ENCODE measurements around the gene PROKR1. TPM values are rescaled to one million over a fixed set of nuclear protein-coding genes. Genes with fewer than 3 reads are reported as not detected.

The PROKR1 gene
- total and polyA plus RNA-seq, 2 donors (not counting 1 experiment from before 2014, with no cell fraction given): 0.01 TPM; not detected in 1

DNA sequence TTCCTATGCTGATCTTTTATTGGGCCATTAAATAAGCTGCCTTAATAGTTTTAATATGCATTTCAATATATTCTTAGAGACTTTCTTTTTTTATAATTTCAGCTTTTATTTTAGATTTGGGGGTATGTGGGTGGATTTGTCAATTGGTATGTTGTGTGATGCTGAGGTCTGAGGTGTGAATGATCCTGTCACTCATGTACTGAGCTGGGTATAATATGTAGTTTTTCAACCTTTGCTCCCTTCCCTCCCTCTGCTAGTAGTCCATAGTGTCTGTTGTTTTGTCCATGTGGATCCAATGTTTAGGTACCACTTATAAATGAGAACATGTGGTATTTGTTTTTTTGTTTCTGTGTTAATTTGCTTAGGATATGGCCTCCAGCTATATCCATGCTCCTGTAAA lies 35.5 kb upstream of the PROKR1 start:
- no peak overlapping the region for H3K4me3 Mint-ChIP-seq
- H3K27ac ChIP-seq (ENCODE audit: low read length in 2 of 2): no peak overlapping the region
- H3K9ac ChIP-seq (ENCODE audit: low read length): no peak overlapping the region
- H3K36me3 ChIP-seq (replicated peaks in 1 of 2; ENCODE audit: control extremely low read depth in 1 of 2, control insufficient read depth in 1 of 2, extremely low read depth in 1 of 2, insufficient read depth in 2 of 2, low read length in 1 of 2): no peaks in the 10 kb centered on the region
- intact Hi-C loops (cut with micrococcal nuclease): no loop called here
- TF ChIP-seq EZH2 (IDR thresholded peaks at IDR 0.05; ENCODE audit: borderline replicate concordance, insufficient read depth, low read depth, low read length, poor library complexity, severe bottlenecking): no peak
- TF ChIP-seq, protein P1, sequence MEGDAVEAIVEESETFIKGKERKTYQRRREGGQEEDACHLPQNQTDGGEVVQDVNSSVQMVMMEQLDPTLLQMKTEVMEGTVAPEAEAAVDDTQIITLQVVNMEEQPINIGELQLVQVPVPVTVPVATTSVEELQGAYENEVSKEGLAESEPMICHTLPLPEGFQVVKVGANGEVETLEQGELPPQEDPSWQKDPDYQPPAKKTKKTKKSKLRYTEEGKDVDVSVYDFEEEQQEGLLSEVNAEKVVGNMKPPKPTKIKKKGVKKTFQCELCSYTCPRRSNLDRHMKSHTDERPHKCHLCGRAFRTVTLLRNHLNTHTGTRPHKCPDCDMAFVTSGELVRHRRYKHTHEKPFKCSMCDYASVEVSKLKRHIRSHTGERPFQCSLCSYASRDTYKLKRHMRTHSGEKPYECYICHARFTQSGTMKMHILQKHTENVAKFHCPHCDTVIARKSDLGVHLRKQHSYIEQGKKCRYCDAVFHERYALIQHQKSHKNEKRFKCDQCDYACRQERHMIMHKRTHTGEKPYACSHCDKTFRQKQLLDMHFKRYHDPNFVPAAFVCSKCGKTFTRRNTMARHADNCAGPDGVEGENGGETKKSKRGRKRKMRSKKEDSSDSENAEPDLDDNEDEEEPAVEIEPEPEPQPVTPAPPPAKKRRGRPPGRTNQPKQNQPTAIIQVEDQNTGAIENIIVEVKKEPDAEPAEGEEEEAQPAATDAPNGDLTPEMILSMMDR (IDR thresholded peaks at IDR 0.05): no peak
- peaks cover 6 to 9% (median 7%) of the 10 kb centered on the region in 3 donors for H3K9me3 ChIP-seq (ENCODE audit: control extremely low read depth in 1 of 3, control insufficient read depth in 2 of 3, insufficient read depth in 1 of 3, low read length in 2 of 3)
- no peaks in the 10 kb centered on the region for H3K27me3 ChIP-seq (replicated peaks in 1 of 4; ENCODE audit: control extremely low read depth in 1 of 4, control insufficient read depth in 3 of 4, insufficient read depth in 4 of 4, low read length in 3 of 4)
- H3K4me2 ChIP-seq (replicated peaks; ENCODE audit: low read depth, low read length, poor library complexity, severe bottlenecking): no peak overlapping the region
- ATAC-seq (ENCODE audit: low read depth): no peak
- no peak overlapping the region for H2AFZ ChIP-seq (ENCODE audit: insufficient read depth, low read depth, low read length, poor library complexity, severe bottlenecking)
- no peak for DNase-seq
- H3K4me3 ChIP-seq (ENCODE audit: control extremely low read depth in 1 of 5, extremely low read depth in 1 of 5, insufficient read depth in 1 of 5, low read depth in 2 of 5, low read length in 4 of 5): no peak overlapping the region
- no peaks in the 10 kb centered on the region for H3K4me1 ChIP-seq (ENCODE audit: control insufficient read depth in 2 of 2, insufficient read depth in 2 of 2, low read length in 2 of 2)
- H3K27ac Mint-ChIP-seq: no peak overlapping the region
- no peaks in the 10 kb centered on the region for H3K79me2 ChIP-seq (ENCODE audit: control insufficient read depth, insufficient read depth, low read length)
- H3K27me3 Mint-ChIP-seq: no peaks in the 10 kb centered on the region
- no peaks in the 10 kb centered on the region for H3K4me1 Mint-ChIP-seq
- peaks cover 5% of the 10 kb centered on the region for H3K9me3 Mint-ChIP-seq (ENCODE audit: insufficient read depth)
- no peaks in the 10 kb centered on the region for H4K20me1 ChIP-seq (ENCODE audit: control insufficient read depth, insufficient read depth, low read length, poor library complexity, severe bottlenecking)
- CTCF ChIA-PET: interaction anchor here (1.4 kb wide), 1 partner anchor 13 kb away, joined by 8 read pairs; no protein-coding TSS in a partner anchor
- POLR2A ChIA-PET: no interaction called here

DNA sequence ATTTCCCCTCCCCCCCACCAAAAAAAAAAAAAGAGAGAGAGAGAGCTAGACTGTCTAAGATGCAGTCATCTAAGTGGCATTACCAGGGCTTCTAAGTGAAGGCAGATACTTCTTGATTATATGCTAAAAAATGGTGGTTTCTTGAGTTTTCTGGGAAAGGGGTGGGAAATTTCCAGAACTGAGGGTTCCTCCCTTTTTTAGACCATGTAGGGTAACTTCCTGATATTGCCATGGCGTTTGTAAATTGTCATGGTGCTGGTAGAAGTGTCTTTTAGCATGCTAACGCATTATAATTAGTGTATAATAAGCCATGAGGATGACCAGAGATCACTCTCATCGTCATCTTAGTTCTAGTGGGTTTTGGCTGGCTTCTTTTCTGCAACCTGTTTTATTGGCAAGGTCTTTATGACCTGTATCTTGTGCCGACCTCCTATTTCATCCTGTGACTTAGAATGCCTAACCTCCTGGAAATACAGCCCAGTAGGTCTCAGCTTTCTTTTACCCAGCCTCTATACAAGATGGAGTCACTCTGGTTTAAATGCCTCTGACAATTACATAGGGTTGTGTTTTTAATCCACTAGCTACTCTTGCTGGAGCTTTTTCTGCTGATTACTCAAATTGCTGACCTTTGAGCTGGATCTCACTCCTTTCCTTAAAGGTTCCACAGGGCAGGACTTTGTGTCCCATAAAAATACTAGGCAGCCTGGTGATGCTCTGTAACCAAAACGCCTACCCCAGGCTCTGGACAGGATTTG lies 30.4 kb upstream of the PROKR1 start:
- H2AFZ ChIP-seq (ENCODE audit: insufficient read depth, low read depth, low read length, poor library complexity, severe bottlenecking): no peak overlapping the region
- intact Hi-C loops (cut with micrococcal nuclease): no loop called here
- 96% methylated on average over 4 of the region's 5 CpGs for WGBS (ENCODE audit: insufficient coverage)

More for the DNA sequence above, 30.4 kb upstream of the PROKR1 start:
- H3K9me3 ChIP-seq (ENCODE audit: control extremely low read depth in 1 of 3, control insufficient read depth in 2 of 3, insufficient read depth in 1 of 3, low read length in 2 of 3): peaks cover 4 to 6% (median 4%) of the 10 kb centered on the region in 3 donors
- H3K27ac ChIP-seq (ENCODE audit: low read length in 2 of 2): no peak overlapping the region
- H3K4me3 ChIP-seq (ENCODE audit: control extremely low read depth in 1 of 5, extremely low read depth in 1 of 5, insufficient read depth in 1 of 5, low read depth in 2 of 5, low read length in 4 of 5): no peak overlapping the region
- no peaks in the 10 kb centered on the region for H3K36me3 ChIP-seq (replicated peaks in 1 of 2; ENCODE audit: control extremely low read depth in 1 of 2, control insufficient read depth in 1 of 2, extremely low read depth in 1 of 2, insufficient read depth in 2 of 2, low read length in 1 of 2)
- Mint-ChIP-seq H3K27ac (no peak overlapping the region), H3K9me3 (ENCODE audit: insufficient read depth) (peaks cover 5% of the 10 kb centered on the region), H3K27me3 (no peaks in the 10 kb centered on the region), H3K4me1 (no peaks in the 10 kb centered on the region), H3K4me3 (no peak overlapping the region)
- ATAC-seq (ENCODE audit: low read depth) (no peak), DNase-seq (no peak)
- no peaks in the 10 kb centered on the region for H3K79me2 ChIP-seq (ENCODE audit: control insufficient read depth, insufficient read depth, low read length)
- no peaks in the 10 kb centered on the region for H4K20me1 ChIP-seq (ENCODE audit: control insufficient read depth, insufficient read depth, low read length, poor library complexity, severe bottlenecking)
- no peaks in the 10 kb centered on the region for H3K4me1 ChIP-seq (ENCODE audit: control insufficient read depth in 2 of 2, insufficient read depth in 2 of 2, low read length in 2 of 2)
- no peak overlapping the region for H3K4me2 ChIP-seq (replicated peaks; ENCODE audit: low read depth, low read length, poor library complexity, severe bottlenecking)
- POLR2A ChIA-PET: no interaction called here
- CTCF ChIA-PET: interaction anchor here (0.6 kb wide), 1 partner anchor 18 kb away, joined by 3 read pairs; no protein-coding TSS in a partner anchor
- TF ChIP-seq, protein P1 (IDR thresholded peaks at IDR 0.05): no peak
- TF ChIP-seq EZH2 (IDR thresholded peaks at IDR 0.05; ENCODE audit: borderline replicate concordance, insufficient read depth, low read depth, low read length, poor library complexity, severe bottlenecking): no peak
- H3K9ac ChIP-seq (ENCODE audit: low read length): no peak overlapping the region
- no peaks in the 10 kb centered on the region for H3K27me3 ChIP-seq (replicated peaks in 1 of 4; ENCODE audit: control extremely low read depth in 1 of 4, control insufficient read depth in 3 of 4, insufficient read depth in 4 of 4, low read length in 3 of 4)

Measured in B cell (primary cell).